ENCODE results near the gene IGFBP5. TPM values are rescaled to one million over a fixed set of nuclear protein-coding genes. Genes with fewer than 3 reads are reported as not detected.
A peak's percentile ranks its signal among the peaks of the same experiment; 100 is the strongest.

Gene IGFBP5
- total RNA-seq, 3 donors from 2014 or later, result 161 to 1,107 (median 177) TPM

GRCh38 chr2:216690456-216690852 is 4.9 kb downstream of the IGFBP5 start:
- Histone ChIP-seq H3K27me3 (no peaks in the 10 kb centered on the region), H3K9me3 (no peaks in the 10 kb centered on the region), H3K36me3 (no peaks in the 10 kb centered on the region), H3K4me1 (peaks cover 3 to 13% of the 10 kb centered on the region in 2 donors), H3K4me3 (peak overlapping the region; percentile 61 to 72 (median 69)), H3K27ac (peak overlapping the region; percentile 85 to 90)
- intact Hi-C loops (cut with DNase I; ENCODE audit: low total_unique reads), result loop anchor here (10.0 kb wide), 1 partner anchor 824 kb away; no protein-coding TSS in a partner anchor
- no peak for DNase-seq (ENCODE audit: low spot score in 2 of 2)
- TF ChIP-seq POLR2A (IDR thresholded peaks at IDR 0.05) (no peak), CTCF (IDR thresholded peaks at IDR 0.05) (no peak), POLR2AphosphoS5 (IDR thresholded peaks at IDR 0.05) (no peak)

- no peaks in the 10 kb centered on the region for H3K27me3 ChIP-seq
- no peak for TF ChIP-seq POLR2A (IDR thresholded peaks at IDR 0.05)
- peak overlapping the region; percentile 51 to 62 for H3K27ac ChIP-seq
- no peaks in the 10 kb centered on the region for H3K9me3 ChIP-seq
- H3K36me3 ChIP-seq, result no peaks in the 10 kb centered on the region
- peak overlapping the region in 1 of 3 donors; percentile 69 for H3K4me3 ChIP-seq
- DNase-seq (ENCODE audit: low spot score in 2 of 2), result no peak
- intact Hi-C loops (cut with DNase I; ENCODE audit: low total_unique reads), result no loop called here
- peaks cover 8 to 9% of the 10 kb centered on the region in 2 donors for H3K4me1 ChIP-seq
These were observed 6.0 kb downstream of the IGFBP5 start for GRCh38 chr2:216689397-216689796.

- Histone ChIP-seq H3K27ac (peak overlapping the region; percentile 51 to 62), H3K9me3 (no peaks in the 10 kb centered on the region), H3K4me1 (peaks cover 5 to 9% of the 10 kb centered on the region in 2 donors), H3K4me3 (no peak overlapping the region), H3K27me3 (no peaks in the 10 kb centered on the region), H3K36me3 (no peaks in the 10 kb centered on the region)
- no peak for TF ChIP-seq POLR2A (IDR thresholded peaks at IDR 0.05)
- no peak for TF ChIP-seq CTCF (IDR thresholded peaks at IDR 0.05)
- no peak for TF ChIP-seq POLR2AphosphoS5 (IDR thresholded peaks at IDR 0.05)
- DNase-seq (ENCODE audit: low spot score in 2 of 2), result no peak
- intact Hi-C loops (cut with DNase I; ENCODE audit: low total_unique reads), result no loop called here
These were observed 6.5 kb downstream of the IGFBP5 start for GRCh38 chr2:216688731-216689340.

DNA sequence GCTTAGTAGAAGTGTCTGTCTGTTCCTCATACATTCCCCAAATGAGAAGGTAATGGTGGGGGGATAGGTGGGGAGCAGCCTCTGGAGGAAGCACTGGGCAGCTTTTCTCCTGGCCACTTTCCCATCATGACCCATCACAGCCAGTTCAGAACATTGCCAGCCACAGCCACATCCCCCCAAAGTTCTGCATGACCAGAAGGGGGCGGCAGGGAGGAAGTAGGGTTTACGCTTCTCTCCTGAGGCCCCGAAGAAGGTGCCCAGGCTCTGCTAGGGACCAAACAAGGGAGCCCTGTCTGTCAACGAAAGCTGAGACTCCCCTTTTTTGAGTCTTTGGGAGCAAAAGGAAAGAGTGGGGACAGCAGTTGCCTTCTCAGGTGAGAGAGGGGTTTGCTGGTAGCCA is 7.7 kb downstream of the IGFBP5 start:
- no peak overlapping the region for H3K4me3 ChIP-seq
- H3K9me3 ChIP-seq, result no peaks in the 10 kb centered on the region
- peaks cover 0 to 6% of the 10 kb centered on the region in 2 donors for H3K4me1 ChIP-seq
- no peak for DNase-seq (ENCODE audit: low spot score in 2 of 2)
- intact Hi-C loops (cut with DNase I; ENCODE audit: low total_unique reads), result no loop called here
- TF ChIP-seq POLR2A (IDR thresholded peaks at IDR 0.05) (no peak), POLR2AphosphoS5 (IDR thresholded peaks at IDR 0.05) (no peak), CTCF (IDR thresholded peaks at IDR 0.05) (no peak)
- H3K36me3 ChIP-seq, result no peaks in the 10 kb centered on the region
- H3K27ac ChIP-seq, result peak overlapping the region; percentile 41 to 50
- no peaks in the 10 kb centered on the region for H3K27me3 ChIP-seq

- TF ChIP-seq POLR2AphosphoS5 (IDR thresholded peaks at IDR 0.05) (no peak), POLR2A (IDR thresholded peaks at IDR 0.05) (no peak), CTCF (IDR thresholded peaks at IDR 0.05) (no peak)
- peaks cover 0 to 6% of the 10 kb centered on the region in 2 donors for H3K4me1 ChIP-seq
- intact Hi-C loops (cut with DNase I; ENCODE audit: low total_unique reads), result no loop called here
- H3K36me3 ChIP-seq, result no peaks in the 10 kb centered on the region
- H3K4me3 ChIP-seq, result no peak overlapping the region
- no peaks in the 10 kb centered on the region for H3K9me3 ChIP-seq
- H3K27ac ChIP-seq, result peak overlapping the region; percentile 41 to 50
- DNase-seq (ENCODE audit: low spot score in 2 of 2), result no peak
- no peaks in the 10 kb centered on the region for H3K27me3 ChIP-seq
These were observed 8.2 kb downstream of the IGFBP5 start for GRCh38 chr2:216687111-216687510.

Measured in breast epithelium (tissue), 4 donors.